Prostate gland (tissue), 2 donors: ENCODE results near the gene ING3. TPM values are rescaled to one million over a fixed set of nuclear protein-coding genes. Genes with fewer than 3 reads are reported as not detected.
A peak's percentile ranks its signal among the peaks of the same experiment; 100 is the strongest.

Experiments used
- DNase-seq: peaks from one replicate; pipeline ENCODE4 v3.0.0-alpha.2; 2019; ENCODE audit warnings: low spot score
- H3K27ac ChIP-seq, 2 donors: fragments of 200-600 bp; sonication (generic); 2 replicates each; pipeline ENCODE4 v1.5.1; 2017 to 2019
- H3K27me3 ChIP-seq: fragments of 200-600 bp; sonication (generic); replicated peaks from 2 replicates; pipeline ENCODE4 v1.5.1; 2019; ENCODE audit not compliant: insufficient read depth
- H3K36me3 ChIP-seq, 2 donors: fragments of 200-600 bp; sonication (generic); 1 replicate in 1 of 2; 2 replicates in 1 of 2; pipeline versions ENCODE4 v1.5.1 to v1.8.1; 2017 to 2019
- H3K4me1 ChIP-seq: fragments of 200-600 bp; sonication (generic); replicated peaks from 2 replicates; pipeline ENCODE4 v1.5.1; 2019
- H3K4me3 ChIP-seq, 2 donors: fragments of 200-600 bp; sonication (generic); 2 replicates each; pipeline ENCODE4 v1.5.1; 2017 to 2019
- H3K9me3 ChIP-seq: fragments of 200-600 bp; sonication (generic); 2 replicates; pipeline ENCODE4 v1.5.1; 2017
- POLR2A ChIP-seq: fragments of 450-650 bp; IDR thresholded peaks from one replicate; pipeline ENCODE4 v1.6.1; 2016; ENCODE audit warnings: antibody characterized with exemption, mild to moderate bottlenecking
- POLR2AphosphoS5 ChIP-seq: sonication (generic); formaldehyde crosslinking; IDR thresholded peaks from one replicate; pipeline ENCODE4 v1.6.1; 2017; ENCODE audit warnings: antibody characterized with exemption
- WGBS: methylation state at CpG from one replicate; pipeline ENCODE4 v1.1.5; 2018; 5-methylcytosine and 5-hydroxymethylcytosine counted together
- intact Hi-C: fragments of 100-400 bp; cut with DNase I; formaldehyde crosslinking; loops from one replicate; pipeline ENCODE4 v1.14.2; 2022
- total RNA-seq, 2 donors: library from RNA; depleted of rRNA; stranded (reverse); fragments of >200 nt; gene quantifications; one replicate each; pipeline ENCODE4 v1.1.0, GENCODE V29; 2016
- TF ChIP-seq, protein P1 (sequence below), 4 experiments: fragments of 200-600 bp in 2 of 4; fragments of 450-650 bp in 2 of 4; sonication (generic) in 2 of 4; IDR thresholded peaks; 1 replicate in 3 of 4; 2 replicates in 1 of 4; pipeline ENCODE4 v1.5.1; 2016 to 2019; ENCODE audit warnings: antibody characterized with exemption in 4 of 4, mild to moderate bottlenecking in 2 of 4, moderate library complexity in 2 of 4

Gene ING3
- total RNA-seq = 10 to 100 TPM; 12.4 to 20.8 TPM

DNA sequence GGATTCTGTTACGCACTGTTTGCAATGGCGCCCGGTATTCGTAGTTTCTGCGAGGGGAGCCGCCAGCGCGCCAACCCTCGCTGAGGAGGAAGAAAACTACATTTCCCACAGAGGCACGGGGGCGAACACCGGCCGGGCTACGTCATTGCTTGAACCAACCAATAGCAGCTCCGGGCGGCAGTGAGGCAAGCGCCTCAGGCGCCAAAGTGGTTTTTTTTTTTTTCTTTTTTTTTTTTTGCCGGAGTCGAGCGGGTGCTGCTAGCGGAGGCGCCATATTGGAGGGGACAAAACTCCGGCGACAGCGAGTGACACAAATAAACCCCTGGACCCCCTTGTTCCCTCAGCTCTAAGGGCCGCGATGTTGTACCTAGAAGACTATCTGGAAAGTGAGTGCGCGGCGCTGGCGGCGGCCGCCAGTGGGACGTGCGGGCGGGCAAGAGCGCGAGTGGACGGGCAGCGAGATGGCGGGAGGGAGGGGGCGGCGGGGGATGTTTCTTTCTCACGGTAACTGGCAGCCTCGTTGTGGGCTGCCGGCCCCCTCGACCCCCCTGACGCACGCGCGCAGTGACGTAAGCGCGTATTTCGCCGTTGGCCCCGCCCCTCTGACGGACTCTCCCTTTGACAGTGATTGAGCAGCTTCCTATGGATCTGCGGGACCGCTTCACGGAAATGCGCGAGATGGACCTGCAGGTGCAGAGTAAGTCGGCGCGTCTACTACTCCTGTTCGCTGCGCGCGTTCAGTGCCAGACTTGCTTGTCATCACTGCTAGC lies at the start of gene ING3:
Gene ING3, plus strand, starts transcription at position 239 of the 770 bp plus-strand sequence. Its CDS starts 120 bp downstream, at position 359.
- intact Hi-C loops = no loop called here
- under 1% methylated on average over 71 of the region's 71 CpGs for whole genome bisulfite sequencing
- TF ChIP-seq, protein P1, sequence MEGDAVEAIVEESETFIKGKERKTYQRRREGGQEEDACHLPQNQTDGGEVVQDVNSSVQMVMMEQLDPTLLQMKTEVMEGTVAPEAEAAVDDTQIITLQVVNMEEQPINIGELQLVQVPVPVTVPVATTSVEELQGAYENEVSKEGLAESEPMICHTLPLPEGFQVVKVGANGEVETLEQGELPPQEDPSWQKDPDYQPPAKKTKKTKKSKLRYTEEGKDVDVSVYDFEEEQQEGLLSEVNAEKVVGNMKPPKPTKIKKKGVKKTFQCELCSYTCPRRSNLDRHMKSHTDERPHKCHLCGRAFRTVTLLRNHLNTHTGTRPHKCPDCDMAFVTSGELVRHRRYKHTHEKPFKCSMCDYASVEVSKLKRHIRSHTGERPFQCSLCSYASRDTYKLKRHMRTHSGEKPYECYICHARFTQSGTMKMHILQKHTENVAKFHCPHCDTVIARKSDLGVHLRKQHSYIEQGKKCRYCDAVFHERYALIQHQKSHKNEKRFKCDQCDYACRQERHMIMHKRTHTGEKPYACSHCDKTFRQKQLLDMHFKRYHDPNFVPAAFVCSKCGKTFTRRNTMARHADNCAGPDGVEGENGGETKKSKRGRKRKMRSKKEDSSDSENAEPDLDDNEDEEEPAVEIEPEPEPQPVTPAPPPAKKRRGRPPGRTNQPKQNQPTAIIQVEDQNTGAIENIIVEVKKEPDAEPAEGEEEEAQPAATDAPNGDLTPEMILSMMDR (IDR thresholded peaks at IDR 0.05) = no peak
- peak; percentile 91 for TF ChIP-seq POLR2AphosphoS5
- peak; percentile 59 for TF ChIP-seq POLR2A

GRCh38 chr7:120915314-120916105 lies 35.1 kb upstream of the ING3 start:
- Histone ChIP-seq H3K4me3 (no peak overlapping the region), H3K36me3 (no peaks in the 10 kb centered on the region), H3K27me3 (no peaks in the 10 kb centered on the region), H3K9me3 (no peaks in the 10 kb centered on the region), H3K27ac (no peak overlapping the region), H3K4me1 (no peaks in the 10 kb centered on the region)
- DNase-seq = no peak
- intact Hi-C loops = no loop called here
- 61% methylated on average over 2 of the region's 2 CpGs for WGBS
- TF ChIP-seq, protein P1 (IDR thresholded peaks at IDR 0.05) = no peak
- TF ChIP-seq POLR2A = no peak
- no peak for TF ChIP-seq POLR2AphosphoS5

More for the DNA sequence above, at the start of gene ING3:
- Histone ChIP-seq H3K36me3 (no peaks in the 10 kb centered on the region), H3K4me3 (peak within 1 kb of the TSS; percentile 58 to 62), H3K9me3 (no peaks in the 10 kb centered on the region), H3K4me1 (no peaks in the 10 kb centered on the region), H3K27ac (peak within 1 kb of the TSS; percentile 98 to 99), H3K27me3 (no peaks in the 10 kb centered on the region)
- peak; percentile 98 for DNase-seq

GRCh38 chr7:120916121-120916520 lies 34.5 kb upstream of the ING3 start:
- TF ChIP-seq POLR2AphosphoS5 (no peak), POLR2A (no peak)
- TF ChIP-seq, protein P1 (IDR thresholded peaks at IDR 0.05) = no peak
- Histone ChIP-seq H3K36me3 (no peaks in the 10 kb centered on the region), H3K27ac (no peak overlapping the region), H3K4me1 (no peaks in the 10 kb centered on the region), H3K4me3 (no peak overlapping the region), H3K9me3 (no peaks in the 10 kb centered on the region), H3K27me3 (no peaks in the 10 kb centered on the region)
- intact Hi-C loops = no loop called here
- DNase-seq = no peak
- 33% methylated on average over 3 of the region's 3 CpGs for whole genome bisulfite sequencing

DNA sequence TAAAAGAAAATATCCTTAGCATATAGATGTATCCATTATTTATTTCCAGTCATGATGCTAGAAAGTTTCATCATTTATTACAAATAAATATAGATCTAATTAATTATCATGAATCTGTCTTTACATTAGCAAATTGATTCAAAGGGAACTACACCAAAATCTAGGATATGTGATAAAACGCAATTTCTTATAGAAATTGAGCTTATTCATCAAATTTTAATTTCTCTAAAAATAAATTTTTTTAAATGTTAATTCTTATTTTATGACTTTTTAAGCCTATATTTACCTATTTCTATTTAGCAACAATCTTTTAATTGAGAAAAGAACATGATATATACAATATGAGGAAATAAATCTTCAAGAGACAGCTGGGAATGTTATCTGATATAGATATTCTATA lies 34.0 kb upstream of the ING3 start:
- Histone ChIP-seq H3K27me3 (no peaks in the 10 kb centered on the region), H3K27ac (no peak overlapping the region), H3K36me3 (no peaks in the 10 kb centered on the region), H3K4me3 (no peak overlapping the region), H3K9me3 (no peaks in the 10 kb centered on the region), H3K4me1 (no peaks in the 10 kb centered on the region)
- no peak for DNase-seq
- intact Hi-C loops = no loop called here
- no peak for TF ChIP-seq POLR2AphosphoS5
- TF ChIP-seq, protein P1 (IDR thresholded peaks at IDR 0.05) = no peak
- WGBS = 93% methylated on average over 1 of the region's 1 CpG
